Spleen (tissue), 13 donors: ENCODE measurements around the gene TOR4A. TPM values are rescaled to one million over a fixed set of nuclear protein-coding genes. Genes with fewer than 3 reads are reported as not detected.

Experiments
- DNase-seq: peaks from one replicate; pipeline ENCODE4 v3.0.0-alpha.2; 2020
- H3K27ac ChIP-seq, 8 donors: fragments of 200-600 bp; sonication (generic) in 7 of 8; 1 replicate in 4 of 8; 2 replicates in 4 of 8; pipeline versions ENCODE4 v1.5.0 to v1.8.0; 2016 to 2021; ENCODE audit warnings: inconsistent platforms in 4 of 8, mild to moderate bottlenecking in 4 of 8, moderate library complexity in 1 of 8
- H3K27me3 ChIP-seq, 7 donors: fragments of 200-600 bp; sonication (generic) in 6 of 7; replicated peaks in 1 of 7; 1 replicate in 4 of 7; 2 replicates in 3 of 7; pipeline versions ENCODE4 v1.5.0 to v1.8.0; 2016 to 2021; ENCODE audit warnings: inconsistent platforms in 3 of 7, mild to moderate bottlenecking in 1 of 7
- H3K36me3 ChIP-seq, 6 donors: fragments of 200-600 bp; sonication (generic) in 5 of 6; 1 replicate in 4 of 6; 2 replicates in 2 of 6; pipeline versions ENCODE4 v1.5.0 to v1.8.0; 2016 to 2021; ENCODE audit warnings: inconsistent platforms in 2 of 6
- H3K4me1 ChIP-seq, 6 donors: fragments of 200-600 bp; sonication (generic) in 5 of 6; 1 replicate in 3 of 6; 2 replicates in 3 of 6; pipeline versions ENCODE4 v1.5.0 to v1.8.0; 2016 to 2021; ENCODE audit warnings: inconsistent platforms in 3 of 6
- H3K4me3 ChIP-seq, 8 donors: fragments of 200-600 bp; sonication (generic) in 7 of 8; 1 replicate in 4 of 8; 2 replicates in 4 of 8; pipeline versions ENCODE4 v1.5.0 to v1.8.0; 2016 to 2021; ENCODE audit warnings: inconsistent platforms in 4 of 8, mild to moderate bottlenecking in 4 of 8, moderate library complexity in 2 of 8
- H3K9me3 ChIP-seq, 8 donors: fragments of 200-600 bp; sonication (generic) in 7 of 8; 1 replicate in 4 of 8; 2 replicates in 4 of 8; pipeline versions ENCODE4 v1.5.0 to v1.8.0; 2016 to 2021; ENCODE audit warnings: inconsistent platforms in 4 of 8
- CTCF ChIP-seq, 11 experiments: fragments of 200-600 bp in 7 of 11; fragments of 450-650 bp in 4 of 11; sonication (generic) in 4 of 11; IDR thresholded peaks in 8 of 11; conservative IDR thresholded peaks in 3 of 11; 1 replicate in 7 of 11; 2 replicates in 4 of 11; pipeline versions ENCODE4 v1.4.0 to v1.8.0; 2016 to 2021; ENCODE audit warnings: antibody characterized with exemption in 11 of 11, inconsistent platforms in 4 of 11, mild to moderate bottlenecking in 1 of 11
- POLR2A ChIP-seq, 3 donors: fragments of 450-650 bp; IDR thresholded peaks; one replicate each; pipeline ENCODE4 v1.5.1; 2017; ENCODE audit warnings: antibody characterized with exemption in 3 of 3, mild to moderate bottlenecking in 1 of 3
- POLR2AphosphoS5 ChIP-seq, 3 donors: sonication (generic); formaldehyde crosslinking; IDR thresholded peaks; one replicate each; pipeline ENCODE4 v1.5.1; 2017; ENCODE audit warnings: antibody characterized with exemption in 3 of 3
- WGBS, 5 donors: extraction: QIAGEN DNeasy Blood & Tissue Kit in 3 of 5; methylation state at CpG; one replicate each; pipeline versions ENCODE4 v1.1.5 to v1.1.7; 2013 to 2018; 5-methylcytosine and 5-hydroxymethylcytosine counted together
- intact Hi-C: fragments of 100-400 bp; cut with DNase I; formaldehyde crosslinking; loops from one replicate; pipeline ENCODE4 v1.15.0; 2023; ENCODE audit warnings: low total_unique reads
- long read RNA-seq, 2 donors: transcript quantifications; one replicate each; lab custom pipeline, GENCODE V29; 2026
- polyA plus RNA-seq, 3 donors: library from polyadenylated mRNA; stranded (reverse); fragments of 200-250 nt; gene quantifications; one replicate each; pipeline ENCODE4 v1.2.1, GENCODE V29; 2013
- total RNA-seq, 7 donors: library from RNA; depleted of rRNA in 3 of 7; stranded (reverse); fragments of >200 nt in 3 of 7; fragmentation: NEBNext Ultra II Directional in 4 of 7; extraction: Animal tissue kit (Norgen Biotek cat#: 25700) in 4 of 7; gene quantifications; one replicate each; pipeline versions ENCODE4 v1.1.0 to v1.2.1, GENCODE V29; 2016 to 2021
- donor health status: healthy with polysubstance abuse.
- donor health status: DM: no; HTN: no; CAD: no; lungs with moderate emphysema.
- donor health status: DM: no; HTN: no; CAD: no.
- donor health status: Bipolar disorder and iron deficiency.
- donor health status: healthy.
- donor health status: DM: no; HTN: no; CAD: no.
- donor health status: DM: yes; HTN: yes; CAD: no.

Gene TOR4A
- total RNA-seq (10 to 100 TPM; 23.1 to 39.9 (median 29.4) TPM), polyA plus RNA-seq (10 to 100 TPM in 1 of 3 donors, 1 to 10 TPM in 2; 3.2 to 10.8 (median 5.1) TPM)
- long read RNA-seq, donor 1, full-length matches to known transcripts: 2 of 2 reads
- long read RNA-seq, donor 1, partial matches to known transcripts: 0 of 2 reads
- long read RNA-seq, donor 1, other reads (novel, unspliced or antisense): 0 of 2 reads
- long read RNA-seq, donor 2, full-length matches to known transcripts: 1 of 1 reads
- long read RNA-seq, donor 2, partial matches to known transcripts: 0 of 1 reads
- long read RNA-seq, donor 2, other reads (novel, unspliced or antisense): 0 of 1 reads

- intact Hi-C loops: no loop called here
- TF ChIP-seq POLR2AphosphoS5 (IDR thresholded peaks at IDR 0.05) (peak; percentile 86 to 91 (median 88)), CTCF (IDR thresholded peaks at IDR 0.05 in 8 of 11, conservative IDR thresholded peaks at IDR 0.05 in 3 of 11) (peak in 8 of 11 experiments; percentile 19 to 57 (median 37)), POLR2A (IDR thresholded peaks at IDR 0.05) (peak in 1 of 3 donors; percentile 31)
- Histone ChIP-seq H3K27ac (peak within 1 kb of the TSS; percentile 84 to 95 (median 92)), H3K9me3 (no peaks in the 10 kb centered on the region), H3K4me1 (peaks cover 8 to 94% (median 73%) of the 10 kb centered on the region in 6 donors), H3K4me3 (peak within 1 kb of the TSS; percentile 54 to 91 (median 66)), H3K36me3 (peaks cover 0 to 56% (median 29%) of the 10 kb centered on the region in 6 donors), H3K27me3 (no peaks in the 10 kb centered on the region)
- peak; percentile 96 for DNase-seq
- WGBS, 5 donors: 0 to 4% (median 3%) methylated on average over 14 to 25 of the region's 25 CpGs
These were observed at the start of gene TOR4A for GRCh38 chr9:137277329-137278041. TSS of gene TOR4A (plus strand) at chr9:137277726. CDS start at chr9:137278690, 964 bp downstream.

GRCh38 chr9:137227853-137228505 is 49.5 kb upstream of the TOR4A start:
- H3K27me3 ChIP-seq: peaks cover 0 to 62% (median 30%) of the 10 kb centered on the region in 7 donors
- H3K9me3 ChIP-seq: no peaks in the 10 kb centered on the region
- TF ChIP-seq POLR2AphosphoS5 (IDR thresholded peaks at IDR 0.05) (peak in 1 of 3 donors; percentile 5), CTCF (IDR thresholded peaks at IDR 0.05 in 8 of 11, conservative IDR thresholded peaks at IDR 0.05 in 3 of 11) (no peak)
- no peak overlapping the region for H3K27ac ChIP-seq
- intact Hi-C loops: no loop called here
- H3K4me3 ChIP-seq: no peak overlapping the region
- peaks cover under 1 to 29% (median 18%) of the 10 kb centered on the region in 6 donors for H3K4me1 ChIP-seq
- DNase-seq: no peak
- 38 to 47% (median 46%) methylated on average over 7 to 18 of the region's 18 CpGs for WGBS, 5 donors
- no peaks in the 10 kb centered on the region for H3K36me3 ChIP-seq

GRCh38 chr9:137228506-137228967 is 49.0 kb upstream of the TOR4A start:
- Histone ChIP-seq H3K9me3 (no peaks in the 10 kb centered on the region), H3K27me3 (peaks cover 0 to 68% (median 34%) of the 10 kb centered on the region in 7 donors), H3K4me1 (peaks cover 0 to 25% (median 16%) of the 10 kb centered on the region in 6 donors), H3K36me3 (no peaks in the 10 kb centered on the region), H3K4me3 (no peak overlapping the region), H3K27ac (no peak overlapping the region)
- TF ChIP-seq POLR2A (IDR thresholded peaks at IDR 0.05): no peak
- peak in 1 of 3 donors; percentile 3 for TF ChIP-seq POLR2AphosphoS5 (IDR thresholded peaks at IDR 0.05)
- no peak for DNase-seq
- 47 to 75% (median 71%) methylated on average over 5 to 29 of the region's 29 CpGs for WGBS, 5 donors
- intact Hi-C loops: no loop called here

- peaks cover 0 to 74% (median 41%) of the 10 kb centered on the region in 7 donors for H3K27me3 ChIP-seq
- H3K36me3 ChIP-seq: no peaks in the 10 kb centered on the region
- H3K4me1 ChIP-seq: peaks cover 0 to 22% (median 11%) of the 10 kb centered on the region in 6 donors
- DNase-seq: no peak
- no peak overlapping the region for H3K27ac ChIP-seq
- no peaks in the 10 kb centered on the region for H3K9me3 ChIP-seq
- intact Hi-C loops: no loop called here
- no peak overlapping the region for H3K4me3 ChIP-seq
- no peak for TF ChIP-seq POLR2A (IDR thresholded peaks at IDR 0.05)
- TF ChIP-seq POLR2AphosphoS5 (IDR thresholded peaks at IDR 0.05): no peak
- no peak for TF ChIP-seq CTCF (IDR thresholded peaks at IDR 0.05 in 8 of 11, conservative IDR thresholded peaks at IDR 0.05 in 3 of 11)
- 70 to 81% (median 72%) methylated on average over 24 to 27 of the region's 27 CpGs for WGBS, 5 donors
These were observed 48.3 kb upstream of the TOR4A start for GRCh38 chr9:137228968-137229896.
